Left lung (tissue), 10 donors: ENCODE data around the gene AQP2. TPM values are rescaled to one million over a fixed set of nuclear protein-coding genes. Genes with fewer than 3 reads are reported as not detected.

Source experiments
- ATAC-seq: fragments of 200-7000 bp; cut with Tn5 transposase; one replicate; pipeline ENCODE4 v1.9.1; 2020; ENCODE audit warnings: moderate library complexity
- DNase-seq, 4 donors: peaks; one replicate each; pipeline ENCODE4 v3.0.0-alpha.2; 2013 to 2020
- H3K27ac ChIP-seq, 2 donors: fragments of 200-600 bp; sonication (generic) in 1 of 2; one replicate each; pipeline versions ENCODE4 v1.5.0 to v1.8.0; 2020 to 2021
- H3K27me3 ChIP-seq, 2 donors: fragments of 200-600 bp; sonication (generic) in 1 of 2; one replicate each; pipeline versions ENCODE4 v1.5.0 to v1.8.0; 2020 to 2021
- H3K36me3 ChIP-seq, 2 donors: fragments of 200-600 bp; sonication (generic) in 1 of 2; one replicate each; pipeline versions ENCODE4 v1.5.0 to v1.8.0; 2020 to 2021
- H3K4me1 ChIP-seq, 2 donors: fragments of 200-600 bp; one replicate each; pipeline ENCODE4 v1.8.0; 2021
- H3K4me3 ChIP-seq, 2 donors: fragments of 200-600 bp; sonication (generic) in 1 of 2; one replicate each; pipeline versions ENCODE4 v1.5.0 to v1.8.0; 2020 to 2021; ENCODE audit warnings: mild to moderate bottlenecking in 1 of 2
- H3K9me3 ChIP-seq, 2 donors: fragments of 200-600 bp; sonication (generic) in 1 of 2; one replicate each; pipeline versions ENCODE4 v1.5.0 to v1.8.0; 2020 to 2021
- CTCF ChIP-seq, 2 donors: fragments of 200-600 bp; sonication (generic) in 1 of 2; IDR thresholded peaks; one replicate each; pipeline versions ENCODE4 v1.5.0 to v1.8.0; 2021; ENCODE audit warnings: antibody characterized with exemption in 2 of 2
- intact Hi-C, 2 donors: fragments of 100-400 bp; cut with DNase I; formaldehyde crosslinking; loops; one replicate each; pipeline versions ENCODE4 v1.11.2 to v1.14.2; 2022
- polyA plus RNA-seq, 6 donors: library from polyadenylated mRNA; unstranded; fragments of 120-200 nt; gene quantifications; one replicate each; pipeline ENCODE4 v1.2.1, GENCODE V29; 2013; ENCODE audit not compliant: insufficient read length in 6 of 6
- total RNA-seq, 2 donors: library from RNA; stranded (reverse); fragmentation: NEBNext Ultra II Directional; extraction: Animal tissue kit (Norgen Biotek cat#: 25700); gene quantifications; one replicate each; pipeline ENCODE4 v1.2.1, GENCODE V29; 2021
- donor health status: DM: no; HTN: yes; CAD: no.
- donor health status: DM: no; HTN: no; CAD: no.

AQP2 gene
- total and polyA plus RNA-seq, 8 donors, result 0.13 to 2.0 (median 0.42) TPM; not detected in 1

GRCh38 chr12:49930515-49931288 lies 19.8 kb upstream of the AQP2 start:
- ATAC-seq (peak; percentile 34), DNase-seq (no peak)
- intact Hi-C loops, result no loop called here
- H3K4me3 ChIP-seq, result no peak overlapping the region
- no peaks in the 10 kb centered on the region for H3K9me3 ChIP-seq
- H3K36me3 ChIP-seq, result no peaks in the 10 kb centered on the region
- no peak overlapping the region for H3K27ac ChIP-seq
- H3K27me3 ChIP-seq, result no peaks in the 10 kb centered on the region
- no peaks in the 10 kb centered on the region for H3K4me1 ChIP-seq
- TF ChIP-seq CTCF (IDR thresholded peaks at IDR 0.05), result no peak

- Histone ChIP-seq H3K36me3 (no peaks in the 10 kb centered on the region), H3K4me3 (no peak overlapping the region), H3K4me1 (no peaks in the 10 kb centered on the region), H3K27ac (no peak overlapping the region), H3K9me3 (no peaks in the 10 kb centered on the region), H3K27me3 (no peaks in the 10 kb centered on the region)
- ATAC-seq, result no peak
- intact Hi-C loops, result no loop called here
- no peak for TF ChIP-seq CTCF (IDR thresholded peaks at IDR 0.05)
- DNase-seq, result peak in 1 of 4 donors; percentile 51
Measured at GRCh38 chr12:49932023-49932422, 18.5 kb upstream of the AQP2 start.

GRCh38 chr12:49932533-49933130 lies 17.9 kb upstream of the AQP2 start:
- intact Hi-C loops, result no loop called here

GRCh38 chr12:49933796-49934195 lies 16.7 kb upstream of the AQP2 start:
- intact Hi-C loops, result no loop called here
- no peak for TF ChIP-seq CTCF (IDR thresholded peaks at IDR 0.05)
- H3K27ac ChIP-seq, result no peak overlapping the region
- no peaks in the 10 kb centered on the region for H3K9me3 ChIP-seq
- no peaks in the 10 kb centered on the region for H3K36me3 ChIP-seq
- ATAC-seq, result no peak
- no peak overlapping the region for H3K4me3 ChIP-seq
- DNase-seq, result peak in 1 of 4 donors; percentile 3
- H3K27me3 ChIP-seq, result no peaks in the 10 kb centered on the region
- no peaks in the 10 kb centered on the region for H3K4me1 ChIP-seq

More at GRCh38 chr12:49932533-49933130, 17.9 kb upstream of the AQP2 start:
- H3K4me3 ChIP-seq, result no peak overlapping the region
- no peaks in the 10 kb centered on the region for H3K4me1 ChIP-seq
- H3K36me3 ChIP-seq, result no peaks in the 10 kb centered on the region
- H3K27me3 ChIP-seq, result no peaks in the 10 kb centered on the region
- ATAC-seq, result no peak
- no peaks in the 10 kb centered on the region for H3K9me3 ChIP-seq
- DNase-seq, result peak in 1 of 4 donors; percentile 28
- no peak overlapping the region for H3K27ac ChIP-seq
- no peak for TF ChIP-seq CTCF (IDR thresholded peaks at IDR 0.05)

GRCh38 chr12:49934505-49934904 lies 16.0 kb upstream of the AQP2 start:
- no peak overlapping the region for H3K4me3 ChIP-seq
- no peak for TF ChIP-seq CTCF (IDR thresholded peaks at IDR 0.05)
- H3K9me3 ChIP-seq, result no peaks in the 10 kb centered on the region
- H3K4me1 ChIP-seq, result no peaks in the 10 kb centered on the region
- no peak for DNase-seq
- no peaks in the 10 kb centered on the region for H3K36me3 ChIP-seq
- ATAC-seq, result no peak
- no peak overlapping the region for H3K27ac ChIP-seq
- intact Hi-C loops, result no loop called here
- no peaks in the 10 kb centered on the region for H3K27me3 ChIP-seq
